ENCODE measurements around the gene ORMDL3.

DNA sequence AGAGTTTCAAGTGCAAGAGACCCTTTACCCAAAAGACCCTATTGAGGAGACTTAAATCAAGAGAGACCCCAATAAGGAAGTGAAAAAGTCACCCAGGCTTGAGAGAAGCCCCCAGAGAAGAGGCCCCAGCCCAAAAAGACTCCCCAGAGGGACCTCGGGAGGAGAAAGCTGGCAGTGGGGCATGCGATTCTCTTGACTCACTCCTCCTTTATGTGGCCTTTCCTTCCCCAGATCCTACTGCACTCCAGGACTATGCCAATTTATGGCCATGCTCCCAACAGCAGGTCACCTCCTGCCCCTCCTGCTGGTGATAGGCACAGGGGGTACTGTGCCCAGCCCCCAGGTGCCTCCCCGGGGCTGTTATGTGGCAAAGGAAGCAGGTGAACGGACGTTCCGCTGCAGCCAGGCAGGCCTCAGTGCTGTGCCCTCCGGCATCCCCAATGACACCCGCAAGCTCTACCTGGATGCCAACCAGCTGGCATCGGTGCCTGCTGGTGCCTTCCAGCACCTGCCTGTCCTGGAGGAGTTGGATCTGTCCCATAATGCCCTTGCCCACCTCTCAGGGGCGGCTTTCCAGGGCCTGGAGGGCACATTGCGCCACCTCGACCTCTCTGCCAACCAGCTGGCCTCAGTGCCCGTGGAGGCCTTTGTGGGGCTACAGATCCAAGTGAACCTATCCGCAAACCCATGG, 16.4 kb upstream of the ORMDL3 start:
- TF ChIP-seq, protein P1, sequence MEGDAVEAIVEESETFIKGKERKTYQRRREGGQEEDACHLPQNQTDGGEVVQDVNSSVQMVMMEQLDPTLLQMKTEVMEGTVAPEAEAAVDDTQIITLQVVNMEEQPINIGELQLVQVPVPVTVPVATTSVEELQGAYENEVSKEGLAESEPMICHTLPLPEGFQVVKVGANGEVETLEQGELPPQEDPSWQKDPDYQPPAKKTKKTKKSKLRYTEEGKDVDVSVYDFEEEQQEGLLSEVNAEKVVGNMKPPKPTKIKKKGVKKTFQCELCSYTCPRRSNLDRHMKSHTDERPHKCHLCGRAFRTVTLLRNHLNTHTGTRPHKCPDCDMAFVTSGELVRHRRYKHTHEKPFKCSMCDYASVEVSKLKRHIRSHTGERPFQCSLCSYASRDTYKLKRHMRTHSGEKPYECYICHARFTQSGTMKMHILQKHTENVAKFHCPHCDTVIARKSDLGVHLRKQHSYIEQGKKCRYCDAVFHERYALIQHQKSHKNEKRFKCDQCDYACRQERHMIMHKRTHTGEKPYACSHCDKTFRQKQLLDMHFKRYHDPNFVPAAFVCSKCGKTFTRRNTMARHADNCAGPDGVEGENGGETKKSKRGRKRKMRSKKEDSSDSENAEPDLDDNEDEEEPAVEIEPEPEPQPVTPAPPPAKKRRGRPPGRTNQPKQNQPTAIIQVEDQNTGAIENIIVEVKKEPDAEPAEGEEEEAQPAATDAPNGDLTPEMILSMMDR (IDR thresholded peaks at IDR 0.05): no peak
- TF ChIP-seq EP300 (IDR thresholded peaks at IDR 0.05): no peak
